HG02571 (cell line): ENCODE measurements around the gene SYNE2.

Experiments
- ATAC-seq: cut with Tn5 transposase; IDR thresholded peaks from one replicate; pipeline ENCODE4 v1.9.1; 2021; ENCODE audit warnings: mild to moderate bottlenecking, moderate library complexity; ENCODE audit not compliant: unreplicated experiment

The SYNE2 gene

GRCh38 chr14:64185184-64185583 lies 332.4 kb downstream of the SYNE2 start:
- ATAC-seq: no peak

- ATAC-seq: no peak
Measured at GRCh38 chr14:64186231-64187129, 333.7 kb downstream of the SYNE2 start.

GRCh38 chr14:64187331-64187730 lies 334.5 kb downstream of the SYNE2 start:
- no peak for ATAC-seq

GRCh38 chr14:64190974-64191502 lies 338.2 kb downstream of the SYNE2 start:
- ATAC-seq: no peak

- no peak for ATAC-seq
Measured at GRCh38 chr14:64191756-64192155, 339.0 kb downstream of the SYNE2 start.

- ATAC-seq: no peak
Measured at GRCh38 chr14:64193821-64194220, 341.0 kb downstream of the SYNE2 start.

GRCh38 chr14:64194404-64194803 lies 341.6 kb downstream of the SYNE2 start:
- ATAC-seq: no peak

- no peak for ATAC-seq
Measured at GRCh38 chr14:64195199-64195598, 342.4 kb downstream of the SYNE2 start.

GRCh38 chr14:64196056-64196455 lies 343.3 kb downstream of the SYNE2 start:
- ATAC-seq: no peak

GRCh38 chr14:64196814-64197411 lies 344.1 kb downstream of the SYNE2 start:
- ATAC-seq: peak; percentile 54

- ATAC-seq: no peak
Measured at GRCh38 chr14:64197996-64198395, 345.2 kb downstream of the SYNE2 start.

- ATAC-seq: no peak
Measured at GRCh38 chr14:64198486-64198885, 345.7 kb downstream of the SYNE2 start.

- no peak for ATAC-seq
Measured at GRCh38 chr14:64200170-64200569, 347.4 kb downstream of the SYNE2 start.

- ATAC-seq: no peak
Measured at GRCh38 chr14:64201296-64201695, 348.5 kb downstream of the SYNE2 start.

- no peak for ATAC-seq
Measured at GRCh38 chr14:64201921-64202545, 349.2 kb downstream of the SYNE2 start.

GRCh38 chr14:64202716-64203115 lies 349.9 kb downstream of the SYNE2 start:
- no peak for ATAC-seq

GRCh38 chr14:64203366-64204006 lies 350.7 kb downstream of the SYNE2 start:
- no peak for ATAC-seq

- no peak for ATAC-seq
Measured at GRCh38 chr14:64208261-64208660, 355.5 kb downstream of the SYNE2 start.

- no peak for ATAC-seq
Measured at GRCh38 chr14:64208981-64209380, 356.2 kb downstream of the SYNE2 start.

GRCh38 chr14:64209444-64210131 lies 356.8 kb downstream of the SYNE2 start:
- no peak for ATAC-seq

- ATAC-seq: no peak
Measured at GRCh38 chr14:64210216-64210615, 357.4 kb downstream of the SYNE2 start.
